NCI-H1105 (cell line): ENCODE data around the gene MARK3.

Experiments used
- DNase-seq: peaks from one replicate; lab custom pipeline; 2025; lab: John Stamatoyannopoulos, UW

Gene MARK3

DNA sequence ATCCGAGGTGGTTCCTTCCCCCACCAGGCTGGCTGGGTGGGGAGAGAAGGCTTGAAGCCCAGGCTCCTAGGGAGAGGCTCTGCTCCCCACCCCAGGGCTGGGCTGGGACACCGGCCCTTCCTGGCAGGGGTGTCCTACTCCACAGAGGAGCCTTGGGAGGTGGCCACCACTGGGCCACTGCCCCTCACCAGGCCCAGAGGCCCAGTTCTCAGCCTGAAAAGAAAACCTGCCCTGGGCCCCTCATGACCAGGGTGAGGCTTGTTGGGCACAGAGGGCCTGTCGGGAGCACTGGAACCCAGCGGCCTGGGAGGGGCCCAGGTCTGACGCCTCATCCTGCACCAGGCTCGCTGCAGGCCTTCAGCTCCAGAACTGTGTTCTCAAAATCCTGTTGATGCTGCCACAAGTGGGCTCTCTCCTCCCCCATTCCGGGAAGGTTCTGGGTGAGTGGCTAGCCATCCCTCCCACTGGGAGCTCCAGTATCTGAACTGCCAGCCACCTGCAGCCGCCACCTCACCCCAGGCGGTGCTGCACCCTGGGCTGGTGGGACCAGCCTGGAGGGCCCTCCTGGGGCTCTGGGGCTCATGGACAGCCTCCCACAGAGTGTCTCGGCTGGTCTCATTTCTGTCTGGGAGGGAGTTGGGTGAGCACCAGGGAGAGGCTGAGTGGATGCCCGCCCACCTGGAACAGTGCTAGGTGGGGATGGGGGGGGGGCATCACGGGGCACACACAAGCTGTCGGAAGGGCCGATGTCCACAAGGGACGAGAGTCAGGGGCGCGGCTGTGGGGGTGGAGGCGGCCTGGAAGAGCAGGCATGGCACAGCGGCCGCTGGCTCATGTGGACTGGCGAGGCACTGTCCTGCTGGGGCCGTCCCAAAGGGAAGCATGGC, 165.5 kb downstream of the MARK3 start:
- DNase-seq: no peak

- DNase-seq: no peak
Observed at GRCh38 chr14:103551338-103551762, 166.1 kb downstream of the MARK3 start.

DNA sequence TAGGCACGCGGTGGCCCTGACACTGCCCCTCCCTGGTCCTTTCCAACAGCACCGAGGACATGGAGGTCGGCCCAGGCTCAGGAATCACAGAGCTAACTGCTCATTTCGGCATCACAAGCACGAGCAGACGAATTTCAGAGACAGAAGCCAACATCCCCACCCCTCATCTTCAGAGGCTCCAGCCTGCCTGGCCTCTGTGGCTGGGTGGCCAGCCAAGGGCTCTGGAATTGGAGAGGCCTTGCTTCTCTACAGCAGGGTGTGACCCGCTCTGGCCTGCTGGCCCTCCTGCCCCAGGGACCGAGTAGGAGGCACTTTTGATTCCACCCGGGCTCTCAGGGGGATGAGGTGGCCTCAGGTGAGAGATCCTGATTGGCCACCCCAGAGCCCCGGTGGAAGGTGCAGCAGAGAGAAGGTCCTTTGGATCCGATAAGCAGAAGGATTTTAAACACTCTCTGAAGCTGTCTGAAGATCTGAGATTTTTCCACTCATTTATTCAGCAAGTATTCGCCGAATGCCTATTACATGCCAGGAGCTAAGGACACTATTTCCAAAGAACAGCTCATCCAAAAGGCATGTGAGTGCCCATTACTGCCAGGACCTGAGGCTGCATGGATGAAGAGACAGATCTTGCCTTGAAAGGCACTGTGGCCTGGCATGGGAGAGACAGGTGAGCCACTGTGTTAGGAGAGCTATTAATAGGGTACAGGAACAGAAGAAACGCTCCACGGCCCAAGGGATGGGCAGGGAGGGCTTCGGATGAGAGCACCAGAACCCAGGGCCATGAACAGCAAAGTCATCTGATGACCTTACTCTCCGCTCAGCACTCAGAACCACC, 167.0 kb downstream of the MARK3 start:
- DNase-seq: no peak

GRCh38 chr14:103552846-103553210, 167.6 kb downstream of the MARK3 start:
- DNase-seq: no peak
